HG02870 (cell line): ENCODE results near the gene WBP2NL.

Experiments used
- ATAC-seq: cut with Tn5 transposase; IDR thresholded peaks from one replicate; pipeline ENCODE4 v1.9.1; 2021; ENCODE audit warnings: mild to moderate bottlenecking, moderate library complexity; ENCODE audit not compliant: unreplicated experiment

Gene WBP2NL

GRCh38 chr22:42025421-42025820, 26.8 kb downstream of the WBP2NL start:
- ATAC-seq = no peak

DNA sequence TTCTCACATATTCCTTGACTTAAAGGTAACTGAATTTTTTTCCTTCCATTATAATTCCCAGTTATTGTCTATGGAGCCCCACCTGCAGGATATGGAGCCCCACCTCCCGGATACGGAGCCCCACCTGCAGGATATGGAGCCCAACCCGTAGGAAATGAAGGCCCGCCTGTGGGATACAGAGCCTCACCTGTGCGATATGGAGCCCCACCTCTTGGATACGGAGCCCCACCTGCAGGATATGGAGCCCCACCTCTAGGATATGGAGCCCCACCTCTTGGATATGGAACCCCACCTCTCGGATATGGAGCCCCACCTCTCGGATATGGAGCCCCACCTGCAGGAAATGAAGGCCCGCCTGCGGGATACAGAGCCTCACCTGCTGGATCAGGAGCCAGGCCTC, 28.1 kb downstream of the WBP2NL start:
- no peak for ATAC-seq

- no peak for ATAC-seq
Measured at GRCh38 chr22:42033263-42034181, 34.9 kb downstream of the WBP2NL start.

GRCh38 chr22:42035256-42035655, 36.7 kb downstream of the WBP2NL start:
- ATAC-seq = no peak

- ATAC-seq = no peak
Measured at GRCh38 chr22:42039271-42039670, 40.7 kb downstream of the WBP2NL start.

DNA sequence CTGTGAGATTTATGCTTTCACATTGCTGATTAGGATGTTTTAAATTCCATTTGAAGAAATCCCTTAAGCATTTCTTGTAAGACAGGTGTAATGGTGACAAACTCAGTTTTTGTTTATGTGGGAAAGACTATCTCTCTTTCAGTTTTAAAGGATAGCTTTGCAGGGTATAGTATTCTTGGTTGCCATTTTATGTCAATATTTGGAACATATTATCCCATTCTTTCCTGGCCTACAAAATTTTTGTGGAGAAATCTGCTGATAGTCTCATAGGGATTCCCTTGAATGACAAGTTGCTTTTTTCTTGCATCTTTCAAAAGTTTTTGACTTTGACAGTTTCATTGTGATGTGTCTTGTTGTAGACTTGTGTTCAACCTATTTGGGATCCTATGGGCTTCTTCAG, 43.2 kb downstream of the WBP2NL start:
- ATAC-seq = no peak

DNA sequence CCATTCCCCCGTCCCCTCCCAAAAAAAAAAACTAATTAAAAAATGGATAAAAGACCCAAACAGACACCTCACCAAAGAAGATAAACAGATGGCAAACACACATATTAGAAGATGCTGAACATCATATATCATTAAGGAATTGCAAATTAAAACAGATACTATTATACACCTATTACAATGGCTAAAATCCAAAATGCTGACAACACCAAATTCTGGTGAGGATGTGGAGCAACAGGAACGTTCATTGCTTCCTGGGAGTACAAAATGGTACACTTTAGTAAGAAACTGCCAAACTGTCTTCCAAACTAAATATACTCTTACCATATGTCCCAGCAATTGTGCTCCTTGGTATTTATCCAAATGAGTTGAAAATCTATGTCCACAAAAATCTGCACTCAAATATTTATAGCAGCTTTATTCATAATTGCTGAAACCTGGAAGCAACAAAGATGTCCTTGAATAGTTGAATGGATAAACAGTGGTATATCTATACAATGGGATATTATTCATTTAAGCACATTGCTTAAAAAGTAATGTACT, 52.1 kb downstream of the WBP2NL start:
- ATAC-seq = no peak

DNA sequence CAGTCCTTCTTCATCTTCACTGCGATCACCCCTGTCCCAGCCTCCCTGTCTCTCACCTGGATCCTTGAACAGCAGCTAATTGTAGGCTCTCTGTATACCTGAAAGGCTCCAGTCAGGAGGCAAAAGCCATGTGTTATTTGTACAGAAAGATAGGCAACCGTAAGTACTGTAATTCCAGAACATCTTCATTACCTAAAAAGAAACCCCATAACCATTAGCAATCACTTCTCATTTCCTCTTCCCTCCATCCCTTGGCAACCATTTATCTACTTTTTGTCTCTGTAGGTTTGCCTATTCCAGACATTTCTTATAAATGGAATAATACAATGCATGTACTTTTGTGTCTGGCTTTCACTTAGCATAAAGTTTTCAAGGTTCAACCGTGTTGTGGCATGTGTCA, 54.2 kb downstream of the WBP2NL start:
- ATAC-seq = no peak

GRCh38 chr22:42056757-42057511, 58.3 kb downstream of the WBP2NL start:
- ATAC-seq = no peak

- ATAC-seq = no peak
Measured at GRCh38 chr22:42060489-42060888, 61.9 kb downstream of the WBP2NL start.

DNA sequence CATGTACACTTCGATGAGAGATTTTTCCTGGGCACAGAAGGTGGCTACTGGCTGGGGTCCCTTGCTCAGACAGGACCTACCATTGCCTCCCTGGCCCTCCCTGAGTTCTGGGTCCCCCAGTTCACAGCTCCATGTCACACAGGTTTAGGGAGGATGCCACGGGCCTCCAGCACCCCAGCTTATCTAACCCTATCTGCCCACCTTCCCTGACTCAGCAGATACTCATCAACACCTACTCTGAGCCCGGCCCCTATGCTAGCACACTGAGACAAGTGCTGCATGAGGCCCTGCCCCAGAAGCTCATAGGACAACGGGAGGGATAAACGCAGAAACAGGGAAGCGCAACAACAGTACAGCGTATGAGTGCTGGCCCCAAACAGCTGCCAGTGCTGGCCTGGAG, 62.5 kb downstream of the WBP2NL start:
- ATAC-seq = no peak

DNA sequence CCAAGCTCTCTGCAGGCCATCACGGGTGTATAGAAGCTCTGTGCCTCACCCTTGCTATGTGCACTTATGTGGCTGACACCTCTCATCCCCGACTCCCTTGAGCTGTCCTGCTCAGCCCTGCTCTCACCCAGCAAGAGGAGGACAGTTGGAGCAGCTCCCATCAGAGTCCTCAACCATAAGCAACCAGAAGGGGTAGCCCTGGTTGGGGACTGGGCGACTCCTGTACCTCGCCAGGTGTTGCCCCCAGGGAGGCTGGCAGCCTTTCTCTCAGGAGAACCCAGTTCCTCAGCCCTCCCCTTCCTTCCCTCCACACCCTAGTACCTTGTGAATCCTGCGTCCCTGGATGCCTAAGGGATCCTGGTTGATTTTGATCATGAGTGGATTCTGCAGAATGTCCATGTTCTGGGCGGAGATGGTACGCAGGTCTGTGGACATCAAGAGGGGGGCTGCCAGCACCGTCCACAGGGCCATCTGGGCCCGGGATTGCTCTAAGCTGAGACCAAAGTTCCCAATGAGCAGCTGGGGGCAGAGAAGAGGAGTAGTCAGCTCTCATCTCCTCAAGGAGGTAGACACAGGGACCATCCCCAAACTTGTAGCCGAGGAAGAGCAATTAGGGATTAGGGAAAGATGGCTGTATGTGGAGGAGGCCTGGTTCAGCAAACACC, 64.0 kb downstream of the WBP2NL start:
- no peak for ATAC-seq

- ATAC-seq = no peak
Measured at GRCh38 chr22:42064629-42065028, 66.0 kb downstream of the WBP2NL start.

- ATAC-seq = no peak
Measured at GRCh38 chr22:42065438-42066125, 67.0 kb downstream of the WBP2NL start.

DNA sequence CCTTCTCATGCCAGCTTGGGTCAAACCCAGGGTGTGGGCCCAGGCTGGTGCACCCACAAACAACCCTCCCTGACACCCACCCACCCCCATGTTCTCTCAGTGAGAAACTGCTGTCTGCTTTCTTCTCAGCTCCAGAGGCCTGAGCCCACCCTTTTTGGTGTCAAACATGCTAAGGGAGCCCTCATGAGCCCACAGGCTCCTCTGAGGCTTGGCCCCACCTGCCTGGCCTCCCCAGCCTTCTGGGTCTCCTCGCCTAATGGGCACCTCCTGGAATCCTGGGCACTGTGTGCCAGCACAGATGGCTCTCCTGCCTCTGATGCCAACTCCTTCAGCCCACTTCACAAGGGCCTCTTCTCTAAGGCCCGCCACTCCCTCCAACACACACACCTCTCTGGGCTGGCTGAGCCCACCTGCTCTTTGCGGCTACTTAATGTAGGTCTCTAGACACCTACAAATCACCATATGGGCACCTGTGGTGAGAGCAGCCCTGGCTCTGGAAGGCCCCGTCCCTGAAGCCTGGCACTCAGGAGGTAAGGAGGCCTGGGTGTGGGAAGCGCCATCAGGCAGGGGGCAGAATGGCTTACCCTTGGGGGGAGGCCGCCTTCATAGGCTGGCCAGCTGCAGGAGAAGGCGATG, 67.7 kb downstream of the WBP2NL start:
- ATAC-seq = no peak

DNA sequence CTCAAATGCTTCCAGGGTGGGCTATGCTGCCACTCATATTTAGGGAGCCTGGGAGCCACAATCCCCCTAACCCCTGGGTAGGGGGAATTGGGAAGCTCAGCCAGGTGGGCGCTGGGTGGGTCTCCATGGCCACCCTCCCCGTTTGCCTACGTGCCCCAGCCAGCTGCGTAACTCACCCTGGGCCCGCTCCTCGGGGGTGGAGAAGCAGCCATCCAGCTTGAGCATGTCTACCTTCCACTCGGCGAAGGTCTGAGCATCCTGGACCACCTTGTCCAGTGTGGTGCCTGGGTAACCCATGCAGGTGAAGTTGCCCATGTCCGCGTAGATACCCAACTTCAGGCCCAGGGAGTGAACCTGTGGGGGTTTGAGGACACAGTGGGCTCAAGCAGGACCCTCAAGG, 68.3 kb downstream of the WBP2NL start:
- ATAC-seq = no peak

GRCh38 chr22:42067671-42068251, 69.2 kb downstream of the WBP2NL start:
- ATAC-seq = no peak

DNA sequence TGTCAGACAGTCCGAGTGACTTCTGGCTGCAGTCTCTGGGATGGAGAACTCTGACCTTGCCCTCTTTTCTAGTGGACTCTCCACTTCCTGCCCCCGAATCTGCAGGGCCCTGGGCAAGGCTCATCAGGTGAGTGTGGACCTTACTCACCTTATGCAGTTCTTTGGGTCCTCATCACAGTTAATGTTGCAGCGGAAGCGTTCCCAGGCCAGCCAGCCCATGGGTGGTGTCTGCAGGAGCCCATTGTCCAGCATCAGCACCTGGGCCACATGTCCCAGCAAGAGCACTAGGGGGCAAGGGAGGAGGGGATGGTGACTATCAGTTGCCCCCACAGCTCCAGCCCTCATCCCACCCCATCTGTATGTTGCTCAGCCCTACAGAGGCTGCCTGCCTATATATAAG, 69.7 kb downstream of the WBP2NL start:
- no peak for ATAC-seq

DNA sequence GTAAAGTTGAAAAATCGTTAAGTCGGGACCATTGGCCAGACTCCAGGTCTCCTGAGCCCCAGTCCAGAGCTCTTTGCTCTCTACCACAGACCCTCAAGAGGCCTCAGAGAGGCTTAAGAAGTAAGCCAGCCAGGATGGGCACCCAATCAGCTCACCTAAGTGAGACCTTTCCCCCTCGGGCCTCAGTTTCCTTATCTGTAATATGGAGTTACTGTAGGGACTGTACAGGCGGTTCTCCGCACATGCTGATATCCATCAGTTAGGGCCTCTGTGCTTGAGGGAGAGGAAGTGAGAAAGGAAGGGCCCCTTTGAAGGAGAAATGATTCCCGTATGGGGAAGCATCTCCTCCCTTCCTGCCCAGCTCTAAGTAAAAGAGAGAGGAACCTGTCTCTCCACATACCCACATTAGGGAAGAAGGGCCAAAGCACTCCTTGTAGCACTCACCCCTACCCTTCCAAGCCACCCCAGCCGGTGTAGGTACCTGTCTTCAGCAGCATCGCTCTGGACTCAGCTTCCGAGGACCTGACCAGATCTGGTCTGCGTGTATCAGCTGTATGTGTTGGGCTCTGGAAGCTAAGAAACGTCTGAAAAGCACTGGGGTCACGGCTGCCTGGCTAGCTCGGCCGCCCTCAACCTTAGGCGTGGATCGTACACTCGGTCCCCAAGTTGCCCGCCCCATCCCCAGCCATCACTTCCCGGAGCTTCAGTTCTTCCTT, 71.4 kb downstream of the WBP2NL start:
- no peak for ATAC-seq
